ENCODE measurements around the gene TCAIM. TPM values are rescaled to one million over a fixed set of nuclear protein-coding genes. Genes with fewer than 3 reads are reported as not detected.

The TCAIM gene
- total RNA-seq, 1 experiment from 2014 or later = 19.5 TPM

GRCh38 chr3:44365952-44366351 is 27.4 kb downstream of the TCAIM start:
- no peaks in the 10 kb centered on the region for H3K9me3 ChIP-seq (ENCODE audit: control insufficient read depth, insufficient read depth, low read depth, low read length)
- no TSS peak for BruUV-seq (replicated peaks)
- no peaks in the 10 kb centered on the region for H3K4me1 ChIP-seq (ENCODE audit: control insufficient read depth, insufficient read depth, low read length)
- POLR2A ChIA-PET = no interaction called here
- TF ChIP-seq REST (IDR thresholded peaks at IDR 0.05; ENCODE audit: insufficient read depth in 1 of 2, low read depth in 2 of 2, low read length in 1 of 2) = no peak
- no peak for TF ChIP-seq SIN3A (IDR thresholded peaks at IDR 0.05; ENCODE audit: borderline replicate concordance, insufficient read depth, low read depth, low read length)
- TF ChIP-seq CTCF (IDR thresholded peaks at IDR 0.05) = no peak
- no peak for TF ChIP-seq POLR2AphosphoS5 (IDR thresholded peaks at IDR 0.05; ENCODE audit: low read depth, low read length)
- no peak for TF ChIP-seq TCF7L2 (IDR thresholded peaks at IDR 0.05; ENCODE audit: low read depth, low read length)
- ATAC-seq (no peak), DNase-seq (ENCODE audit: low read depth, low spot score) (no peak)
- no peaks in the 10 kb centered on the region for H3K27me3 ChIP-seq (ENCODE audit: control insufficient read depth, insufficient read depth, low read length)
- intact Hi-C loops (cut with micrococcal nuclease; ENCODE audit: unreplicated experiment) = no loop called here
- H3K27ac ChIP-seq (ENCODE audit: low read length) = no peak overlapping the region
- H3K36me3 ChIP-seq (ENCODE audit: control insufficient read depth, insufficient read depth, low read length) = no peaks in the 10 kb centered on the region
- in situ Hi-C loops (cut with HindIII; ENCODE audit: low pct_unique_long_range_greater_than_20kb, low sequenced_read_pairs) = no loop called here
- CTCF ChIA-PET = no interaction called here
- H3K4me3 ChIP-seq (ENCODE audit: low read depth in 2 of 2, low read length in 2 of 2) = no peak overlapping the region

DNA sequence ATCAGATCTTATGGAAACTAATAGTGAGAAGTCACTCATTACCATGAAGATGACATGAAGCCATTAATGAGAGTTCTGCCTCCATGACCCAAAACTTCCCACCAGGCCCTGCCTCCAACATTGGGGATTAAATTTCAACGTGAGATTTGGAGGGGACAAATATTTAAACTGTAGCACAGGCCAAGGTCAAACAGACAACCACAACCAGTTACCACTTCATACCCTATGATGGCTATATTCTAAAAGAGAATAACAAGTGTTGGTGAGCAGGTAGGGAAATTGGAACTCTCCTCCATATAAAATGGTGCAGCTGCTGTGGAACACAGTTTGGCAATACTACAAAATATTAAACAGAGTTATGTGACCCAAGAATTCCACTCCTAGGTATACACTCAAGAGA is 36.9 kb downstream of the TCAIM start:
- Histone ChIP-seq H3K27me3 (ENCODE audit: control insufficient read depth, insufficient read depth, low read length) (no peaks in the 10 kb centered on the region), H3K36me3 (ENCODE audit: control insufficient read depth, insufficient read depth, low read length) (no peaks in the 10 kb centered on the region), H3K4me1 (ENCODE audit: control insufficient read depth, insufficient read depth, low read length) (no peaks in the 10 kb centered on the region), H3K27ac (ENCODE audit: low read length) (no peak overlapping the region), H3K4me3 (ENCODE audit: low read depth in 2 of 2, low read length in 2 of 2) (no peak overlapping the region), H3K9me3 (ENCODE audit: control insufficient read depth, insufficient read depth, low read depth, low read length) (0 out of 2 replicates have a peak, but pooled peaks cover 3% of the 10 kb centered on the region)
- DNase-seq (ENCODE audit: low read depth, low spot score) = no peak
- CTCF ChIA-PET = no interaction called here
- POLR2A ChIA-PET = no interaction called here
- no TSS peak for BruUV-seq (replicated peaks)
- intact Hi-C loops (cut with micrococcal nuclease; ENCODE audit: unreplicated experiment) = no loop called here
- no peak for ATAC-seq
- in situ Hi-C loops (cut with HindIII; ENCODE audit: low pct_unique_long_range_greater_than_20kb, low sequenced_read_pairs) = no loop called here
- TF ChIP-seq CTCF (IDR thresholded peaks at IDR 0.05) (no peak), TCF7L2 (IDR thresholded peaks at IDR 0.05; ENCODE audit: low read depth, low read length) (no peak), SIN3A (IDR thresholded peaks at IDR 0.05; ENCODE audit: borderline replicate concordance, insufficient read depth, low read depth, low read length) (no peak), REST (IDR thresholded peaks at IDR 0.05; ENCODE audit: insufficient read depth in 1 of 2, low read depth in 2 of 2, low read length in 1 of 2) (no peak), POLR2AphosphoS5 (IDR thresholded peaks at IDR 0.05; ENCODE audit: low read depth, low read length) (no peak)
